Measurements from ENCODE around the gene SMARCC1. TPM values are rescaled to one million over a fixed set of nuclear protein-coding genes. Genes with fewer than 3 reads are reported as not detected.

Gene SMARCC1
- total RNA-seq, 1 experiment from 2014 or later = 168 TPM

DNA sequence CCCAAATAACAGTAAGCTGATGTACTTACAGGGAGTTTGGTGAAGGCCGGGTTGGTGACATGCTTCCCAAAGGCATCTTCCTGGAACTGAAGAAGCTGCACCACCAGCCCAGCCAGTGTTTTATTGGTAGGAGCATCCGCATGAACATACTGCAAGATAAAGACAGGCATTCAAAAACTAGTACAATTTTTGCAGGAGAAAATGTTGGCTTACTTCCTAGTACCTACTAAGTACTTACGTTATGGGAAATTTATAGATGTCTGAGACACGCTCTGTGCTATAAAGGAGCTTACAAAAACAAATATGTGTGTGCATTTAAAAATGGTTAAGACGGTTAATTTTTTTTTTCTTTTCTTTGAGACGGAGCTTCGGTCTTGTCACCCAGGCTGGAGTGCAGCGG lies 8.9 kb downstream of the SMARCC1 start (continued):
- TF ChIP-seq, protein P1, sequence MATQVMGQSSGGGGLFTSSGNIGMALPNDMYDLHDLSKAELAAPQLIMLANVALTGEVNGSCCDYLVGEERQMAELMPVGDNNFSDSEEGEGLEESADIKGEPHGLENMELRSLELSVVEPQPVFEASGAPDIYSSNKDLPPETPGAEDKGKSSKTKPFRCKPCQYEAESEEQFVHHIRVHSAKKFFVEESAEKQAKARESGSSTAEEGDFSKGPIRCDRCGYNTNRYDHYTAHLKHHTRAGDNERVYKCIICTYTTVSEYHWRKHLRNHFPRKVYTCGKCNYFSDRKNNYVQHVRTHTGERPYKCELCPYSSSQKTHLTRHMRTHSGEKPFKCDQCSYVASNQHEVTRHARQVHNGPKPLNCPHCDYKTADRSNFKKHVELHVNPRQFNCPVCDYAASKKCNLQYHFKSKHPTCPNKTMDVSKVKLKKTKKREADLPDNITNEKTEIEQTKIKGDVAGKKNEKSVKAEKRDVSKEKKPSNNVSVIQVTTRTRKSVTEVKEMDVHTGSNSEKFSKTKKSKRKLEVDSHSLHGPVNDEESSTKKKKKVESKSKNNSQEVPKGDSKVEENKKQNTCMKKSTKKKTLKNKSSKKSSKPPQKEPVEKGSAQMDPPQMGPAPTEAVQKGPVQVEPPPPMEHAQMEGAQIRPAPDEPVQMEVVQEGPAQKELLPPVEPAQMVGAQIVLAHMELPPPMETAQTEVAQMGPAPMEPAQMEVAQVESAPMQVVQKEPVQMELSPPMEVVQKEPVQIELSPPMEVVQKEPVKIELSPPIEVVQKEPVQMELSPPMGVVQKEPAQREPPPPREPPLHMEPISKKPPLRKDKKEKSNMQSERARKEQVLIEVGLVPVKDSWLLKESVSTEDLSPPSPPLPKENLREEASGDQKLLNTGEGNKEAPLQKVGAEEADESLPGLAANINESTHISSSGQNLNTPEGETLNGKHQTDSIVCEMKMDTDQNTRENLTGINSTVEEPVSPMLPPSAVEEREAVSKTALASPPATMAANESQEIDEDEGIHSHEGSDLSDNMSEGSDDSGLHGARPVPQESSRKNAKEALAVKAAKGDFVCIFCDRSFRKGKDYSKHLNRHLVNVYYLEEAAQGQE (IDR thresholded peaks at IDR 0.05; ENCODE audit: low read depth) = no peak

DNA sequence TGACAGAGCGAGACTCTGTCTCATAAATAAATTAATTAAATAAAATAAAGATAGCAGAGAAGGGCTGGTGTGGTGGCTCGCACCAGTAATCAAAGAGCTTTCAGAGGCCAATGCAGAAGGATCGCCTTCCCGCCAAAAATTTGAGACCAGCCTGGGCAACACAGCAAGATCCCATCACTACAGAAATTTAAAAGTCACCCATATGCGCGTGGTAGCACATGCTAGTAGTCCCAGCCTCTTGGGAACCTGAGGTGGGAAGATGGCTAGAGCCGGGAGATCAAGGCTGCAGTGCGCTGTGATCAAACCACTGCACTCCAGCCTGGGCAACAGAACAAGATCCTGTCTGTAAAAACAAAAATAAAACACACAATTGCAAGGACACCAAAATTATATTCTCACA lies 9.6 kb downstream of the SMARCC1 start:
- no peak overlapping the region for H3K27ac ChIP-seq (ENCODE audit: low read depth, low read length)
- H2AFZ ChIP-seq (ENCODE audit: low read depth, low read length, poor library complexity, severe bottlenecking) = no peak overlapping the region
- H3K4me1 ChIP-seq (ENCODE audit: control insufficient read depth in 1 of 2, insufficient read depth in 2 of 2, low read length in 2 of 2) = no peaks in the 10 kb centered on the region
- no peak overlapping the region for H3K4me2 ChIP-seq (ENCODE audit: low read length)
- BruUV-seq (replicated peaks) = no TSS peak
- CTCF ChIA-PET = no interaction called here
- ATAC-seq = no peak
- no peak overlapping the region for H3K9ac ChIP-seq (ENCODE audit: low read length)
- H3K36me3 ChIP-seq (ENCODE audit: control insufficient read depth in 1 of 2, insufficient read depth in 2 of 2, low read length in 2 of 2) = peaks cover 8 to 18% of the 10 kb centered on the region in 2 experiments
- H3K9me3 ChIP-seq (ENCODE audit: control insufficient read depth in 1 of 2, insufficient read depth in 1 of 2, low read depth in 1 of 2, low read length in 2 of 2) = no peaks in the 10 kb centered on the region
- H4K20me1 ChIP-seq (ENCODE audit: insufficient read depth) = peaks cover 22% of the 10 kb centered on the region
- H3K9me2 ChIP-seq (ENCODE audit: insufficient read depth) = no peaks in the 10 kb centered on the region
- H3K27me3 ChIP-seq (ENCODE audit: insufficient read depth, low read length) = no peaks in the 10 kb centered on the region
- no peak overlapping the region for H3K4me3 ChIP-seq (replicated peaks in 1 of 2; ENCODE audit: low read depth in 1 of 2, low read length in 2 of 2)
- no peak for DNase-seq (ENCODE audit: low read depth, low spot score)
- RAD21 ChIA-PET (ENCODE audit: low non-redundant PET in 1 of 2, low total read pairs in 2 of 2, uncharacterized antibody in 2 of 2, unreplicated experiment in 2 of 2) = no interaction called here
- POLR2A ChIA-PET = no interaction called here
- intact Hi-C loops (cut with micrococcal nuclease) = no loop called here
- peaks cover 100% of the 10 kb centered on the region for H3K79me2 ChIP-seq (ENCODE audit: insufficient read depth, low read length)
- TF ChIP-seq TCF7L2 (IDR thresholded peaks at IDR 0.05; ENCODE audit: borderline replicate concordance, extremely low read depth, insufficient read depth, insufficient read length) (no peak), YY1 (IDR thresholded peaks at IDR 0.05; ENCODE audit: extremely low read depth, insufficient replicate concordance, low read depth, low read length) (no peak), SIN3A (IDR thresholded peaks at IDR 0.05; ENCODE audit: low read depth) (no peak), EZH2phosphoT487 (IDR thresholded peaks at IDR 0.05; ENCODE audit: borderline replicate concordance) (no peak), FOSL1 (IDR thresholded peaks at IDR 0.05; ENCODE audit: low read depth) (no peak), CEBPB (IDR thresholded peaks at IDR 0.05; ENCODE audit: low read depth) (no peak), CBX3 (IDR thresholded peaks at IDR 0.05; ENCODE audit: low read depth) (no peak), ZFX (IDR thresholded peaks at IDR 0.05) (no peak), EZH2 (IDR thresholded peaks at IDR 0.05) (no peak)
- TF ChIP-seq, protein P2, sequence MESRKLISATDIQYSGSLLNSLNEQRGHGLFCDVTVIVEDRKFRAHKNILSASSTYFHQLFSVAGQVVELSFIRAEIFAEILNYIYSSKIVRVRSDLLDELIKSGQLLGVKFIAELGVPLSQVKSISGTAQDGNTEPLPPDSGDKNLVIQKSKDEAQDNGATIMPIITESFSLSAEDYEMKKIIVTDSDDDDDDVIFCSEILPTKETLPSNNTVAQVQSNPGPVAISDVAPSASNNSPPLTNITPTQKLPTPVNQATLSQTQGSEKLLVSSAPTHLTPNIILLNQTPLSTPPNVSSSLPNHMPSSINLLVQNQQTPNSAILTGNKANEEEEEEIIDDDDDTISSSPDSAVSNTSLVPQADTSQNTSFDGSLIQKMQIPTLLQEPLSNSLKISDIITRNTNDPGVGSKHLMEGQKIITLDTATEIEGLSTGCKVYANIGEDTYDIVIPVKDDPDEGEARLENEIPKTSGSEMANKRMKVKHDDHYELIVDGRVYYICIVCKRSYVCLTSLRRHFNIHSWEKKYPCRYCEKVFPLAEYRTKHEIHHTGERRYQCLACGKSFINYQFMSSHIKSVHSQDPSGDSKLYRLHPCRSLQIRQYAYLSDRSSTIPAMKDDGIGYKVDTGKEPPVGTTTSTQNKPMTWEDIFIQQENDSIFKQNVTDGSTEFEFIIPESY (IDR thresholded peaks at IDR 0.05; ENCODE audit: extremely low read depth, insufficient replicate concordance, low read length) = no peak
- TF ChIP-seq, protein P1 (IDR thresholded peaks at IDR 0.05; ENCODE audit: low read depth) = no peak
- TF ChIP-seq, protein P3, sequence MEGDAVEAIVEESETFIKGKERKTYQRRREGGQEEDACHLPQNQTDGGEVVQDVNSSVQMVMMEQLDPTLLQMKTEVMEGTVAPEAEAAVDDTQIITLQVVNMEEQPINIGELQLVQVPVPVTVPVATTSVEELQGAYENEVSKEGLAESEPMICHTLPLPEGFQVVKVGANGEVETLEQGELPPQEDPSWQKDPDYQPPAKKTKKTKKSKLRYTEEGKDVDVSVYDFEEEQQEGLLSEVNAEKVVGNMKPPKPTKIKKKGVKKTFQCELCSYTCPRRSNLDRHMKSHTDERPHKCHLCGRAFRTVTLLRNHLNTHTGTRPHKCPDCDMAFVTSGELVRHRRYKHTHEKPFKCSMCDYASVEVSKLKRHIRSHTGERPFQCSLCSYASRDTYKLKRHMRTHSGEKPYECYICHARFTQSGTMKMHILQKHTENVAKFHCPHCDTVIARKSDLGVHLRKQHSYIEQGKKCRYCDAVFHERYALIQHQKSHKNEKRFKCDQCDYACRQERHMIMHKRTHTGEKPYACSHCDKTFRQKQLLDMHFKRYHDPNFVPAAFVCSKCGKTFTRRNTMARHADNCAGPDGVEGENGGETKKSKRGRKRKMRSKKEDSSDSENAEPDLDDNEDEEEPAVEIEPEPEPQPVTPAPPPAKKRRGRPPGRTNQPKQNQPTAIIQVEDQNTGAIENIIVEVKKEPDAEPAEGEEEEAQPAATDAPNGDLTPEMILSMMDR (IDR thresholded peaks at IDR 0.05 in 2 of 3, conservative IDR thresholded peaks at IDR 0.05 in 1 of 3; ENCODE audit: borderline replicate concordance in 1 of 3, insufficient read depth in 1 of 3, low read depth in 2 of 3, low read length in 2 of 3) = no peak
- TF ChIP-seq, protein P4, sequence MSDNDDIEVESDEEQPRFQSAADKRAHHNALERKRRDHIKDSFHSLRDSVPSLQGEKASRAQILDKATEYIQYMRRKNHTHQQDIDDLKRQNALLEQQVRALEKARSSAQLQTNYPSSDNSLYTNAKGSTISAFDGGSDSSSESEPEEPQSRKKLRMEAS (IDR thresholded peaks at IDR 0.05) = no peak
